Tibial nerve (tissue), 4 donors: ENCODE measurements around the gene ZRANB1. TPM values are rescaled to one million over a fixed set of nuclear protein-coding genes. Genes with fewer than 3 reads are reported as not detected.

Experiments
- DNase-seq, 2 donors: peaks; one replicate each; pipeline ENCODE4 v3.0.0-alpha.2; 2019; ENCODE audit warnings: low spot score in 2 of 2
- H3K27ac ChIP-seq, 4 donors: fragments of 200-600 bp; sonication (generic) in 3 of 4; one replicate each; pipeline ENCODE4 v1.5.1; 2017 to 2019; ENCODE audit warnings: mild to moderate bottlenecking in 1 of 4
- H3K27me3 ChIP-seq, 2 donors: fragments of 200-600 bp; sonication (generic) in 1 of 2; one replicate each; pipeline versions ENCODE4 v1.5.1 to v1.6.0; 2017 to 2019
- H3K36me3 ChIP-seq, 3 donors: fragments of 200-600 bp; sonication (generic); one replicate each; pipeline ENCODE4 v1.5.1; 2018 to 2019
- H3K4me1 ChIP-seq, 4 donors: fragments of 200-600 bp; sonication (generic) in 3 of 4; one replicate each; pipeline ENCODE4 v1.5.1; 2017 to 2019
- H3K4me3 ChIP-seq, 4 donors: fragments of 200-600 bp; sonication (generic) in 3 of 4; one replicate each; pipeline ENCODE4 v1.5.1; 2017 to 2019; ENCODE audit warnings: mild to moderate bottlenecking in 1 of 4, moderate library complexity in 1 of 4
- H3K9me3 ChIP-seq, 4 donors: fragments of 200-600 bp; sonication (generic) in 3 of 4; one replicate each; pipeline ENCODE4 v1.5.1; 2017 to 2019
- CTCF ChIP-seq, 5 experiments: fragments of 200-600 bp in 3 of 5; fragments of 450-650 bp in 2 of 5; sonication (generic) in 3 of 5; IDR thresholded peaks; one replicate each; pipeline ENCODE4 v1.5.1; 2016 to 2019; ENCODE audit warnings: antibody characterized with exemption in 5 of 5, mild to moderate bottlenecking in 3 of 5, moderate library complexity in 2 of 5
- EP300 ChIP-seq, 2 donors: sonication (generic); formaldehyde crosslinking; IDR thresholded peaks; one replicate each; pipeline ENCODE4 v1.6.1; 2017; ENCODE audit warnings: antibody characterized with exemption in 2 of 2, mild to moderate bottlenecking in 1 of 2
- POLR2A ChIP-seq, 2 donors: fragments of 450-650 bp; IDR thresholded peaks; one replicate each; pipeline ENCODE4 v1.6.1; 2017; ENCODE audit warnings: antibody characterized with exemption in 2 of 2, mild to moderate bottlenecking in 2 of 2, moderate library complexity in 2 of 2
- WGBS, 2 donors: methylation state at CpG; one replicate each; pipeline ENCODE4 v1.1.5; 2018; 5-methylcytosine and 5-hydroxymethylcytosine counted together
- total RNA-seq, 4 donors: library from RNA; depleted of rRNA; stranded (reverse); fragments of >200 nt; gene quantifications; one replicate each; pipeline ENCODE4 v1.1.0, GENCODE V29; 2016

The ZRANB1 gene
- total RNA-seq, 4 donors from 2014 or later, result 22.2 to 33.5 (median 24.2) TPM

GRCh38 chr10:124959564-124959963, 17.6 kb downstream of the ZRANB1 start:
- 97 to 100% methylated on average over 3 of the region's 3 CpGs for WGBS, 2 donors
- TF ChIP-seq EP300 (IDR thresholded peaks at IDR 0.05), result no peak
- TF ChIP-seq POLR2A (IDR thresholded peaks at IDR 0.05), result no peak
- no peak for TF ChIP-seq CTCF (IDR thresholded peaks at IDR 0.05)
- Histone ChIP-seq H3K4me1 (peaks cover 0 to 73% (median 13%) of the 10 kb centered on the region in 4 donors), H3K4me3 (no peak overlapping the region), H3K9me3 (no peaks in the 10 kb centered on the region), H3K36me3 (no peaks in the 10 kb centered on the region), H3K27me3 (no peaks in the 10 kb centered on the region), H3K27ac (no peak overlapping the region)
- no peak for DNase-seq

- H3K27me3 ChIP-seq, result no peaks in the 10 kb centered on the region
- no peak overlapping the region for H3K27ac ChIP-seq
- DNase-seq, result no peak
- no peaks in the 10 kb centered on the region for H3K9me3 ChIP-seq
- TF ChIP-seq POLR2A (IDR thresholded peaks at IDR 0.05) (no peak), CTCF (IDR thresholded peaks at IDR 0.05) (no peak), EP300 (IDR thresholded peaks at IDR 0.05) (no peak)
- H3K4me1 ChIP-seq, result peaks cover 0 to 70% (median 8%) of the 10 kb centered on the region in 4 donors
- 77 to 80% methylated on average over 4 of the region's 4 CpGs for WGBS, 2 donors
- H3K36me3 ChIP-seq, result peaks cover 0 to 2% (median 0%) of the 10 kb centered on the region in 3 donors
- H3K4me3 ChIP-seq, result no peak overlapping the region
These were observed 19.3 kb downstream of the ZRANB1 start for GRCh38 chr10:124961248-124961570.

- no peaks in the 10 kb centered on the region for H3K27me3 ChIP-seq
- H3K4me1 ChIP-seq, result peaks cover 0 to 59% (median 3%) of the 10 kb centered on the region in 4 donors
- H3K4me3 ChIP-seq, result no peak overlapping the region
- H3K27ac ChIP-seq, result no peak overlapping the region
- DNase-seq, result no peak
- no peaks in the 10 kb centered on the region for H3K9me3 ChIP-seq
- TF ChIP-seq POLR2A (IDR thresholded peaks at IDR 0.05) (no peak), EP300 (IDR thresholded peaks at IDR 0.05) (no peak), CTCF (IDR thresholded peaks at IDR 0.05) (no peak)
- WGBS, 2 donors, result 83% methylated on average over 3 of the region's 3 CpGs
- H3K36me3 ChIP-seq, result peaks cover 0 to 15% (median 0%) of the 10 kb centered on the region in 3 donors
These were observed 20.5 kb downstream of the ZRANB1 start for GRCh38 chr10:124962421-124962820.

- Histone ChIP-seq H3K36me3 (peaks cover 0 to 23% (median 0%) of the 10 kb centered on the region in 3 donors), H3K4me3 (no peak overlapping the region), H3K27me3 (no peaks in the 10 kb centered on the region), H3K9me3 (no peaks in the 10 kb centered on the region), H3K4me1 (peaks cover 0 to 49% (median 3%) of the 10 kb centered on the region in 4 donors), H3K27ac (no peak overlapping the region)
- TF ChIP-seq CTCF (IDR thresholded peaks at IDR 0.05), result no peak
- TF ChIP-seq EP300 (IDR thresholded peaks at IDR 0.05), result no peak
- TF ChIP-seq POLR2A (IDR thresholded peaks at IDR 0.05), result no peak
- DNase-seq, result no peak
- 71 to 73% methylated on average over 7 of the region's 7 CpGs for WGBS, 2 donors
These were observed 22.2 kb downstream of the ZRANB1 start for GRCh38 chr10:124963866-124964720.

- peaks cover 0 to 23% (median 0%) of the 10 kb centered on the region in 3 donors for H3K36me3 ChIP-seq
- H3K27ac ChIP-seq, result no peak overlapping the region
- H3K9me3 ChIP-seq, result no peaks in the 10 kb centered on the region
- 73 to 77% methylated on average over 5 of the region's 5 CpGs for WGBS, 2 donors
- TF ChIP-seq POLR2A (IDR thresholded peaks at IDR 0.05) (no peak), CTCF (IDR thresholded peaks at IDR 0.05) (no peak), EP300 (IDR thresholded peaks at IDR 0.05) (no peak)
- peaks cover 0 to 47% (median 8%) of the 10 kb centered on the region in 4 donors for H3K4me1 ChIP-seq
- H3K4me3 ChIP-seq, result no peak overlapping the region
- DNase-seq, result no peak
- no peaks in the 10 kb centered on the region for H3K27me3 ChIP-seq
These were observed 24.1 kb downstream of the ZRANB1 start for GRCh38 chr10:124966008-124966407.
